Fibroblast of pulmonary artery (primary cell): ENCODE results near the gene APOL1.
"Not testable (repeated sequence)": the region's sequence is repeated elsewhere in the genome, so short reads cannot be mapped to it uniquely, and the experiment has no call there.

Source experiments
- DNase-seq: peaks from one replicate; pipeline ENCODE4 v3.0.0-alpha.2; 2010; ENCODE audit warnings: low read depth
- H3K4me3 ChIP-seq: replicated peaks from 2 replicates; pipeline ENCODE4 v1.5.1; 2011; ENCODE audit warnings: low read depth, mild to moderate bottlenecking, control low read depth, low read length, moderate library complexity
- CTCF ChIP-seq: IDR thresholded peaks from 2 replicates; pipeline ENCODE4 v1.5.1; 2011; ENCODE audit warnings: mild to moderate bottlenecking, control low read depth, low read length, inconsistent platforms; ENCODE audit errors: missing control alignments

APOL1 gene

GRCh38 chr22:36208914-36209313, 44.0 kb upstream of the APOL1 start:
- TF ChIP-seq CTCF: no peak
- DNase-seq: no peak
- H3K4me3 ChIP-seq: no peak overlapping the region

GRCh38 chr22:36209488-36209908, 43.4 kb upstream of the APOL1 start:
- H3K4me3 ChIP-seq, DNase-seq: not testable (repeated sequence)

- H3K4me3 ChIP-seq: no peak overlapping the region
- TF ChIP-seq CTCF: no peak
Measured at GRCh38 chr22:36210224-36210623, 42.7 kb upstream of the APOL1 start.

GRCh38 chr22:36211237-36211861, 41.6 kb upstream of the APOL1 start:
- peak; percentile 60 for DNase-seq
- no peak overlapping the region for H3K4me3 ChIP-seq
- no peak for TF ChIP-seq CTCF

More at GRCh38 chr22:36210224-36210623, 42.7 kb upstream of the APOL1 start:
- DNase-seq: no peak

- no peak for TF ChIP-seq CTCF
- DNase-seq: no peak
- no peak overlapping the region for H3K4me3 ChIP-seq
Measured at GRCh38 chr22:36212901-36213300, 40.0 kb upstream of the APOL1 start.

GRCh38 chr22:36213586-36213985, 39.3 kb upstream of the APOL1 start:
- no peak for TF ChIP-seq CTCF
- no peak for DNase-seq
- no peak overlapping the region for H3K4me3 ChIP-seq

GRCh38 chr22:36215981-36216380, 37.0 kb upstream of the APOL1 start:
- no peak overlapping the region for H3K4me3 ChIP-seq
- no peak for DNase-seq
- TF ChIP-seq CTCF: no peak
